Skeletal muscle satellite cell (primary cell): ENCODE data around the gene PROB1.
A peak's percentile ranks its signal among the peaks of the same experiment; 100 is the strongest.
"Not testable (repeated sequence)": the region's sequence is repeated elsewhere in the genome, so short reads cannot be mapped to it uniquely, and the experiment has no call there.

Experiments used
- H3K27me3 ChIP-seq: 2 replicates; pipeline ENCODE4 v1.7.0; 2013; ENCODE audit warnings: low read length; ENCODE audit not compliant: control insufficient read depth, insufficient read depth
- H3K36me3 ChIP-seq: 2 replicates; pipeline ENCODE4 v1.7.0; 2013; ENCODE audit warnings: mild to moderate bottlenecking, control low read depth, low read length; ENCODE audit not compliant: insufficient read depth
- H3K4me1 ChIP-seq: 2 replicates; pipeline ENCODE4 v1.7.0; 2013; ENCODE audit warnings: low read length; ENCODE audit not compliant: control insufficient read depth, insufficient read depth
- H3K4me2 ChIP-seq: 2 replicates; pipeline ENCODE4 v1.7.0; 2013; ENCODE audit warnings: mild to moderate bottlenecking, low read length
- H3K4me3 ChIP-seq: 2 replicates; pipeline ENCODE4 v1.7.0; 2013; ENCODE audit warnings: low read length
- H3K9ac ChIP-seq: 2 replicates; pipeline ENCODE4 v1.7.0; 2013; ENCODE audit warnings: mild to moderate bottlenecking, low read depth, low read length, moderate library complexity
- H3K9me3 ChIP-seq: replicated peaks from 2 replicates; pipeline ENCODE4 v1.7.0; 2013; ENCODE audit warnings: mild to moderate bottlenecking, control low read depth, low read length

Gene PROB1

GRCh38 chr5:139364466-139364865 is 30.4 kb downstream of the PROB1 start:
- Histone ChIP-seq H3K4me3 (no peak overlapping the region), H3K9me3 (no peaks in the 10 kb centered on the region), H3K36me3 (peaks cover 37% of the 10 kb centered on the region), H3K4me2 (no peak overlapping the region), H3K27me3 (no peaks in the 10 kb centered on the region), H3K9ac (no peak overlapping the region), H3K4me1 (peaks cover 22% of the 10 kb centered on the region)

GRCh38 chr5:139363937-139364336 is 31.0 kb downstream of the PROB1 start:
- peaks cover 24% of the 10 kb centered on the region for H3K4me1 ChIP-seq
- H3K4me2 ChIP-seq: no peak overlapping the region
- H3K36me3 ChIP-seq: peaks cover 37% of the 10 kb centered on the region
- H3K9me3 ChIP-seq: no peaks in the 10 kb centered on the region
- no peaks in the 10 kb centered on the region for H3K27me3 ChIP-seq
- no peak overlapping the region for H3K9ac ChIP-seq
- no peak overlapping the region for H3K4me3 ChIP-seq

- no peaks in the 10 kb centered on the region for H3K27me3 ChIP-seq
- no peaks in the 10 kb centered on the region for H3K9me3 ChIP-seq
- no peak overlapping the region for H3K4me2 ChIP-seq
- H3K4me1 ChIP-seq: peaks cover 20% of the 10 kb centered on the region
- H3K9ac ChIP-seq: no peak overlapping the region
- peaks cover 34% of the 10 kb centered on the region for H3K36me3 ChIP-seq
- H3K4me3 ChIP-seq: no peak overlapping the region
These were observed 33.0 kb downstream of the PROB1 start for GRCh38 chr5:139361835-139362429.

GRCh38 chr5:139360384-139360783 is 34.5 kb downstream of the PROB1 start:
- H3K27me3 ChIP-seq: no peaks in the 10 kb centered on the region
- peaks cover 18% of the 10 kb centered on the region for H3K36me3 ChIP-seq
- no peak overlapping the region for H3K9ac ChIP-seq
- no peak overlapping the region for H3K4me3 ChIP-seq
- no peak overlapping the region for H3K4me2 ChIP-seq
- no peaks in the 10 kb centered on the region for H3K9me3 ChIP-seq
- H3K4me1 ChIP-seq: peaks cover 20% of the 10 kb centered on the region

GRCh38 chr5:139358064-139358463 is 36.8 kb downstream of the PROB1 start:
- Histone ChIP-seq H3K36me3 (peaks cover 13% of the 10 kb centered on the region), H3K9ac (no peak overlapping the region), H3K4me1 (peaks cover 20% of the 10 kb centered on the region), H3K4me3 (no peak overlapping the region), H3K9me3 (no peaks in the 10 kb centered on the region), H3K27me3 (no peaks in the 10 kb centered on the region), H3K4me2 (no peak overlapping the region)

- not testable (repeated sequence) for H3K9me3 ChIP-seq, H3K4me2 ChIP-seq, H3K4me3 ChIP-seq, H3K27me3 ChIP-seq, H3K9ac ChIP-seq
- peaks cover 18% of the 10 kb centered on the region for H3K4me1 ChIP-seq
- H3K36me3 ChIP-seq: peaks cover 13% of the 10 kb centered on the region
These were observed 39.0 kb downstream of the PROB1 start for GRCh38 chr5:139355900-139356299.

GRCh38 chr5:139354186-139354585 is 40.7 kb downstream of the PROB1 start:
- no peak overlapping the region for H3K4me3 ChIP-seq
- no peak overlapping the region for H3K4me2 ChIP-seq
- H3K36me3 ChIP-seq: peaks cover 13% of the 10 kb centered on the region
- no peaks in the 10 kb centered on the region for H3K27me3 ChIP-seq
- H3K9me3 ChIP-seq: no peaks in the 10 kb centered on the region
- H3K4me1 ChIP-seq: peaks cover 9% of the 10 kb centered on the region
- no peak overlapping the region for H3K9ac ChIP-seq

GRCh38 chr5:139347863-139348262 is 47.0 kb downstream of the PROB1 start:
- H3K9ac ChIP-seq, H3K36me3 ChIP-seq, H3K9me3 ChIP-seq, H3K27me3 ChIP-seq, H3K4me2 ChIP-seq, H3K4me3 ChIP-seq: not testable (repeated sequence)
- peaks cover 13% of the 10 kb centered on the region for H3K4me1 ChIP-seq

- peaks cover 15% of the 10 kb centered on the region for H3K4me1 ChIP-seq
- H3K4me2 ChIP-seq, H3K36me3 ChIP-seq, H3K9ac ChIP-seq, H3K27me3 ChIP-seq, H3K4me3 ChIP-seq, H3K9me3 ChIP-seq: not testable (repeated sequence)
These were observed 49.5 kb downstream of the PROB1 start for GRCh38 chr5:139345442-139345841.

GRCh38 chr5:139344177-139344576 is 50.7 kb downstream of the PROB1 start:
- Histone ChIP-seq H3K9ac (no peak overlapping the region), H3K4me3 (no peak overlapping the region), H3K9me3 (no peaks in the 10 kb centered on the region), H3K4me2 (peak overlapping the region; percentile 86), H3K36me3 (no peaks in the 10 kb centered on the region), H3K4me1 (peaks cover 15% of the 10 kb centered on the region), H3K27me3 (no peaks in the 10 kb centered on the region)

- Histone ChIP-seq H3K4me1 (peaks cover 15% of the 10 kb centered on the region), H3K4me3 (peak overlapping the region; percentile 95), H3K27me3 (no peaks in the 10 kb centered on the region), H3K4me2 (peak overlapping the region; percentile 86), H3K9me3 (no peaks in the 10 kb centered on the region), H3K36me3 (no peaks in the 10 kb centered on the region), H3K9ac (peak overlapping the region; percentile 99)
These were observed 51.4 kb downstream of the PROB1 start for GRCh38 chr5:139343476-139343875.

GRCh38 chr5:139342423-139342723 is 52.5 kb downstream of the PROB1 start:
- peak overlapping the region; percentile 99 for H3K9ac ChIP-seq
- no peaks in the 10 kb centered on the region for H3K36me3 ChIP-seq
- H3K4me2 ChIP-seq: peak overlapping the region; percentile 86
- no peaks in the 10 kb centered on the region for H3K27me3 ChIP-seq
- peak overlapping the region; percentile 95 for H3K4me3 ChIP-seq
- H3K9me3 ChIP-seq: no peaks in the 10 kb centered on the region
- H3K4me1 ChIP-seq: peaks cover 15% of the 10 kb centered on the region
